Urinary bladder (tissue), 4 donors: ENCODE data around the gene SMARCC1. TPM values are rescaled to one million over a fixed set of nuclear protein-coding genes. Genes with fewer than 3 reads are reported as not detected.

Experiments
- DNase-seq: peaks from one replicate; pipeline ENCODE4 v3.0.0-alpha.2; 2015; ENCODE audit errors: extremely low spot score
- H3K27ac ChIP-seq: one replicate; pipeline ENCODE4 v1.5.1; 2013; ENCODE audit warnings: low read depth, mild to moderate bottlenecking, moderate library complexity
- H3K36me3 ChIP-seq: one replicate; pipeline ENCODE4 v1.6.1; 2013; ENCODE audit warnings: mild to moderate bottlenecking, moderate library complexity; ENCODE audit not compliant: insufficient read depth
- H3K4me1 ChIP-seq: one replicate; pipeline ENCODE4 v1.6.1; 2013; ENCODE audit warnings: mild to moderate bottlenecking, moderate library complexity; ENCODE audit not compliant: insufficient read depth
- H3K4me3 ChIP-seq: one replicate; pipeline ENCODE4 v1.5.1; 2013; ENCODE audit warnings: low read depth, low read length
- WGBS: extraction: QIAGEN DNeasy Blood & Tissue Kit; methylation state at CpG from one replicate; pipeline ENCODE4 v1.1.7; 2013; 5-methylcytosine and 5-hydroxymethylcytosine counted together
- polyA plus RNA-seq: library from polyadenylated mRNA; stranded (reverse); fragments of 200-250 nt; gene quantifications from one replicate; pipeline ENCODE4 v1.2.3, GENCODE V29; 2013
- total RNA-seq: library from RNA; depleted of rRNA; stranded (reverse); fragments of >200 nt; gene quantifications from one replicate; pipeline ENCODE4 v1.2.3, GENCODE V29; 2014
- donor health status: healthy with polysubstance abuse.
- donor health status: healthy.

SMARCC1 gene
- total and polyA plus RNA-seq, 2 donors, result 33.3 to 58.4 TPM

- Histone ChIP-seq H3K36me3 (peaks cover 2% of the 10 kb centered on the region), H3K27ac (no peak overlapping the region), H3K4me3 (no peak overlapping the region), H3K4me1 (no peaks in the 10 kb centered on the region)
- no peak for DNase-seq
- WGBS, result 96% methylated on average over 3 of the region's 3 CpGs
These were observed 70.1 kb downstream of the SMARCC1 start for GRCh38 chr3:47711596-47711995.

DNA sequence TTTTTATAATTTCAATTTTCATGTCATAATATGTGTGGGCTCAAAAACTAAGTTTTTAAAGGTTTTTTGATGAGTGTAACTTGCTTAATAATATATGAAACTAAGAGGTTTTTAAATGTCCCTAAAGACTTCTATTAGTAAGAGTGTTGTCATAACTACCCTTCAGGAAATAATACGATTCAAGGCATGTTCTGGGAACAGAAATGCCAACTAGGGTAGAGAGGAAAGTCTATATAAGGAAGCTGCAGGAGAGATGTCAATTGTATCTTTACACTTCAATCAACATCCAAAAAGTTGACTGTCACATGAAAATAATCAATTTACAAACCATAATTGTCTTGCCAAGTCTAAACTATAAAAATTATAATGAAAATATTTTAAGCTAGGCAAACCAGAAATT is 76.3 kb downstream of the SMARCC1 start:
- DNase-seq, result no peak
- Histone ChIP-seq H3K4me3 (no peak overlapping the region), H3K4me1 (no peaks in the 10 kb centered on the region), H3K36me3 (peaks cover 6% of the 10 kb centered on the region), H3K27ac (no peak overlapping the region)
- WGBS, result 56% methylated on average over 1 of the region's 1 CpG

DNA sequence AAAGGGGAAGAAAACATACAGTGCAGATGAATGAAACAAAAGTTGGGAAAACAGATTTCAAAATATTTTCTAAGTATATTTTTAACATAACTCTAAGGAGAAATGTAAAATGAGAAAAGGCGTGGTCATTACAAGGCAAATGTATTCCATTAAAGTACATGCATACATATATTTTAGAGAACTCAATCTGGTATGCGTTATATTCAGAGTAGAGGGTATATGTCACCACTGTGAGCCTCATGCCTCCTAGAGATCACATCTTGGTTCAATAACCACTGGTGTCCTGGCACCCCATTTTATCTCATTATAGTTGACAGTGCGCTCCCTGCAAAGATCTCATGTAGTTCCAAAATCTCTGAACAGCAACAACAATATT is 77.5 kb downstream of the SMARCC1 start:
- Histone ChIP-seq H3K36me3 (peaks cover 5% of the 10 kb centered on the region), H3K27ac (no peak overlapping the region), H3K4me3 (no peak overlapping the region), H3K4me1 (no peaks in the 10 kb centered on the region)
- 94% methylated on average over 3 of the region's 3 CpGs for WGBS
- DNase-seq, result no peak

DNA sequence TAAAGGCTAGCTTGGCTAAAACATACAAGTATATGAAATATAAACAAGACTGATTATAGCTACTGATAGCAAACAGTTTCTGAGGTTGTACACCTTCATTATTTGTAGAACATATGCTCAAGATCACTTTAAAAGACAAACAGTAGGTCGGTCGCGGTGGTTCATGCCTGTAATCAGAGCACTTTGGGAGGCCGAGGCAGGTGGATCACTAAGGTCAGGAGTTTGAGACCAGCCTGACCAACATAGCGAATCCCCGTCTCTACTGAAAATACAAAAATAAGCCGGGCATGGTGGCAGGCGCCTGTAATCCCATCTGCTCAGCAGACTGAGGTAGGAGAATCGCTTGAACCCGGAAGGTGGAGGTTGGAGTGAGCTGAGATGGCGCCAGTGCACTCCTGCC is 80.3 kb downstream of the SMARCC1 start:
- Histone ChIP-seq H3K4me1 (no peaks in the 10 kb centered on the region), H3K27ac (no peak overlapping the region), H3K4me3 (no peak overlapping the region), H3K36me3 (peaks cover 5% of the 10 kb centered on the region)
- WGBS, result 96% methylated on average over 11 of the region's 11 CpGs
- no peak for DNase-seq

DNA sequence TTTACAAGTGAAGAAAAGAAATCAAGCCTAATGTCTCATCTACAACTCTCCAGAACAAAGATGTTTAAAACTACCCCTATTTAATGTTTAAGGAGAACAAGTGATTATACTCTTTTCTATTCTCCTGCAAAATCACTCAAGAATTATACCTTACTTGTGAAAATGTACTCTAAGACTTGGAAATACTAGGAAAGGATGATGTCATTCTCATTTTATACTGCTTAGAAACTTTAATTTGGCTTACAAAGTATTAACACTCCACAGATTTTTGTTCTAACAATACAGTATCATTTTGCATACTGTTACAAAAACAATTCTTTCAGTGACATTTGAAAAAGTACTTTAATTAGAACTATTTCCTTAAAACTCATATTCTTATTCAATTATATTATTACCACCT is 89.5 kb downstream of the SMARCC1 start:
- H3K36me3 ChIP-seq, result no peaks in the 10 kb centered on the region

GRCh38 chr3:47688488-47688887 is 93.2 kb downstream of the SMARCC1 start:
- peaks cover 4% of the 10 kb centered on the region for H3K36me3 ChIP-seq
- DNase-seq, result no peak
- no peaks in the 10 kb centered on the region for H3K4me1 ChIP-seq
- H3K4me3 ChIP-seq, result no peak overlapping the region
- WGBS, result 94% methylated on average over 6 of the region's 6 CpGs
- H3K27ac ChIP-seq, result no peak overlapping the region

More for the DNA sequence above, 89.5 kb downstream of the SMARCC1 start:
- Histone ChIP-seq H3K4me1 (no peaks in the 10 kb centered on the region), H3K27ac (no peak overlapping the region), H3K4me3 (no peak overlapping the region)
- no peak for DNase-seq

DNA sequence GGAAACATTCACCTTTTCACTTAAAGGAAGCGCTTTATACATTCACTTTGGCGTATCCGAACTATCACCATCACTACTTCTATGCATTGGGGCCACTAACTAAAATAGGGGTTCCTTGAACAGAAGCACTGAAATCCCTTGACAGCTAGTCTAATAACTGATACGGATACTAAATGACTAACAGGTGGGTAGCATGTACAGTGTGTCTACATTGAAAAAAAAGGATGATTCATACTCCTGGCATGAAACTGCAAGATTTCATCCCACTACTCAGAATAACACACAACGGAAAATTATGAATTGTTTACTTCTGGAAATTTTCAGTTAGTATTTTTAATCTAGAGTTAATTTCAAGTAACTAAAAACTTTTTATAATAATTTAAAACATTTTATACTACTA is 96.7 kb downstream of the SMARCC1 start:
- 86% methylated on average over 5 of the region's 5 CpGs for WGBS
- no peaks in the 10 kb centered on the region for H3K4me1 ChIP-seq
- no peak for DNase-seq
- no peak overlapping the region for H3K27ac ChIP-seq
- H3K4me3 ChIP-seq, result no peak overlapping the region
- peaks cover 4% of the 10 kb centered on the region for H3K36me3 ChIP-seq

DNA sequence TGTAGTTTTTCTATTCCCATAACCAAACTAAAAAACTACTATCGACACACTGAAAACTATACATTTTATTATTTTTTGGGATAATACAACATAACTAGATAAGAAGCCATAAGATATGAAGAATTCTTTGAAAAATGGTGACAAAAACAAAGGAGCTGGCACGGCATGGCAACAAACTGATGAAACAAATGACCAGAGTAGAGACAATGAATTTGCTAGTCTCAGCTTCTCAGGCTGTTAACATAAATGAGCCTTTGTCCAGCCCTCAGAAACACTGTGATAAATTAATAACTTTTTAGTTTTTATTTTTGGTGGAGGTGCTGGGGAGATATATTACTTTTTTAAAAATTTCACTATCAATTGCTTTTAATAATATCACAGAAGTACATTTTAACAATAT is 100.7 kb downstream of the SMARCC1 start:
- DNase-seq, result no peak
- Histone ChIP-seq H3K4me3 (no peak overlapping the region), H3K27ac (no peak overlapping the region), H3K4me1 (no peaks in the 10 kb centered on the region), H3K36me3 (peaks cover 4% of the 10 kb centered on the region)
- 98% methylated on average over 2 of the region's 2 CpGs for WGBS

DNA sequence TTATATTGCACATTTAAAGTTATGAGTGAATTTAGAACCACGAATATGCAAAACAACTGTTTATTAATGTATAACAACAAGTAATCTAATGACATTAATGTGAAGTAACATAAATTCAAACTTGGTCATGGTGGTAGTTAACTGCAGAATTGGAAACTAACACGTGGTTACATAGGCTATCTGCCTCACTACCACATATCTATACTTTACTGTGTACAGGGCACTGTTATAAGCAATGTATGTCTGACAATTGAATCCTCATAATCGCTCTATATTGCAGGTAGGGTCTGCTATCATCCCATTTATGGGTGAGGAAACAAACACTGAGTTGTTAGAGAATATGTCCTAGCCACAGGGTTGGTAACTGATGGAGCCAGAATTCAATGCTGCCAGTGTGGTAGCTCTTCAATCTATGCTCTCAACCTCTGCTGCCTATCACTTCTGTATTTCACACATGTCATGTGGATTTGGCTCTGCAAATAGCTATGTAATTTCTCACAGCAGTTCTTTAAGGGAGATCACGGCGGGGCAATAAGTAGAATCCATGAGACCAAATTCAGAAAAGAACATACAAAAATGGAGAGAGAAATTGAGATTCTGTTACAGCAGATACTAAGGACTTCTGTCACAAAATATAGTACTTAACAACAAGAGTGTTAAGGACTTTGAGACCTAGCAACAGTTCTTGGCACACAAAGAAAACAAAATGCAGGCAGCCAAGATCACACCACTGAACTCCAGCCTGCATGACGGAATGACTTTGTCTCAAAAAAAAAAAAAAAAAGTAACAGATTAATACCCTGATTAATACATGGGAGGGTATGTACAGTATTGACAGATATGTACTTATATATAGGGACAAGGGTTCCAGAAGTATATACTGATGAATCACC is 103.0 kb downstream of the SMARCC1 start:
- Histone ChIP-seq H3K27ac (no peak overlapping the region), H3K36me3 (no peaks in the 10 kb centered on the region), H3K4me3 (no peak overlapping the region), H3K4me1 (no peaks in the 10 kb centered on the region)
- DNase-seq, result no peak
- whole genome bisulfite sequencing, result 88% methylated on average over 6 of the region's 6 CpGs

GRCh38 chr3:47669026-47669749 is 112.5 kb downstream of the SMARCC1 start:
- DNase-seq, result no peak
- H3K4me1 ChIP-seq, result no peaks in the 10 kb centered on the region
- WGBS, result 91% methylated on average over 3 of the region's 3 CpGs
- H3K27ac ChIP-seq, result no peak overlapping the region
- H3K4me3 ChIP-seq, result no peak overlapping the region
- peaks cover 3% of the 10 kb centered on the region for H3K36me3 ChIP-seq

DNA sequence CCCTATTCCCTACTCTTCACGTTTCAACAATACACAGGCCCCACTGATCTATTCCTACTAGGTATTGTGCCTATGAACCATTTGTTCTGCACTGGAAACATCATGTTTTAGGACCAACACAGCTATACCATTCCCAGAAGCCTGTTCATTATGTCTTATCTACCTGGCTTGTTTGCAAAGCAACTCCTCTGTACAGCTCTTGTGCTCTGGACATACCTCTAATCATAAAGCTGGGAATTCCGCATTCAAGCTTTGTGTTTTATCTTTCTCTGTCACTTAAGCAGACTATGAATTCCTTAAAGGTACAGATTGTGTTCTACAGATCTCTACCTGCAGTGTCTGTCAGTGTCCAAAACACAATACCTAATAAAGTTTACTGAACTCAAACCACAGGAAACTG is 115.6 kb downstream of the SMARCC1 start:
- WGBS, result 90% methylated on average over 2 of the region's 2 CpGs
- H3K4me1 ChIP-seq, result no peaks in the 10 kb centered on the region
- peaks cover 2% of the 10 kb centered on the region for H3K36me3 ChIP-seq
- no peak overlapping the region for H3K27ac ChIP-seq
- no peak overlapping the region for H3K4me3 ChIP-seq
- no peak for DNase-seq

- no peak for DNase-seq
- WGBS, result 76% methylated on average over 2 of the region's 2 CpGs
- no peaks in the 10 kb centered on the region for H3K4me1 ChIP-seq
- H3K36me3 ChIP-seq, result peaks cover 2% of the 10 kb centered on the region
- H3K4me3 ChIP-seq, result no peak overlapping the region
- H3K27ac ChIP-seq, result no peak overlapping the region
These were observed 117.2 kb downstream of the SMARCC1 start for GRCh38 chr3:47664519-47664918.

- H3K36me3 ChIP-seq, result peaks cover 2% of the 10 kb centered on the region
- WGBS, result 96% methylated on average over 16 of the region's 16 CpGs
These were observed 118.0 kb downstream of the SMARCC1 start for GRCh38 chr3:47663630-47664240.

More at GRCh38 chr3:47663630-47664240, 118.0 kb downstream of the SMARCC1 start:
- no peak overlapping the region for H3K4me3 ChIP-seq
- H3K27ac ChIP-seq, result no peak overlapping the region
- DNase-seq, result no peak
- no peaks in the 10 kb centered on the region for H3K4me1 ChIP-seq
